Heart right ventricle (tissue), 16 donors: ENCODE measurements around the gene SIDT2. TPM values are rescaled to one million over a fixed set of nuclear protein-coding genes. Genes with fewer than 3 reads are reported as not detected.
"Not testable (repeated sequence)": the region's sequence is repeated elsewhere in the genome, so short reads cannot be mapped to it uniquely, and the experiment has no call there.

Experiments
- ATAC-seq, 8 donors: fragments of 200-7000 bp; cut with Tn5 transposase; one replicate each; pipeline ENCODE4 v1.9.1; 2020; ENCODE audit warnings: mild to moderate bottlenecking in 8 of 8, moderate library complexity in 8 of 8, moderate number of reproducible peaks in 1 of 8
- DNase-seq, 2 donors: peaks; one replicate each; pipeline ENCODE4 v3.0.0-alpha.2; 2020
- H3K27ac ChIP-seq, 10 donors: fragments of 200-600 bp; sonication (generic) in 2 of 10; one replicate each; pipeline versions ENCODE4 v1.5.0 to v1.8.0; 2020 to 2022; ENCODE audit warnings: mild to moderate bottlenecking in 3 of 10
- H3K27me3 ChIP-seq, 7 donors: fragments of 200-600 bp; one replicate each; pipeline ENCODE4 v1.8.0; 2021 to 2022; ENCODE audit warnings: mild to moderate bottlenecking in 2 of 7
- H3K36me3 ChIP-seq, 9 donors: fragments of 200-600 bp; sonication (generic) in 1 of 9; one replicate each; pipeline versions ENCODE4 v1.5.0 to v1.8.0; 2020 to 2022; ENCODE audit warnings: mild to moderate bottlenecking in 2 of 9
- H3K4me1 ChIP-seq, 9 donors: fragments of 200-600 bp; sonication (generic) in 1 of 9; one replicate each; pipeline versions ENCODE4 v1.5.0 to v1.8.0; 2020 to 2022; ENCODE audit warnings: mild to moderate bottlenecking in 4 of 9
- H3K4me3 ChIP-seq, 10 donors: fragments of 200-600 bp; sonication (generic) in 2 of 10; one replicate each; pipeline versions ENCODE4 v1.5.0 to v1.8.0; 2020 to 2022; ENCODE audit warnings: mild to moderate bottlenecking in 7 of 10, moderate library complexity in 2 of 10
- H3K9me3 ChIP-seq, 11 donors: fragments of 200-600 bp in 10 of 11; sonication (generic) in 2 of 11; one replicate each; pipeline versions ENCODE4 v1.5.0 to v1.8.0; 2013 to 2022; ENCODE audit warnings: mild to moderate bottlenecking in 2 of 11, control low read depth in 1 of 11, moderate library complexity in 1 of 11
- CTCF ChIP-seq, 9 donors: fragments of 200-600 bp; sonication (generic) in 2 of 9; IDR thresholded peaks; one replicate each; pipeline versions ENCODE4 v1.5.0 to v1.8.0; 2021 to 2022; ENCODE audit warnings: antibody characterized with exemption in 9 of 9, mild to moderate bottlenecking in 5 of 9, moderate library complexity in 1 of 9
- WGBS, 2 donors: extraction: QIAGEN DNeasy Blood & Tissue Kit; methylation state at CpG; one replicate each; pipeline ENCODE4 v1.1.7; 2013; ENCODE audit warnings: inconsistent platforms in 1 of 2; 5-methylcytosine and 5-hydroxymethylcytosine counted together
- intact Hi-C, 10 donors: fragments of 100-400 bp; cut with DNase I; formaldehyde crosslinking; loops; one replicate each; pipeline versions ENCODE4 v1.11.1 to v1.14.2; 2022
- polyA plus RNA-seq, 2 donors: library from polyadenylated mRNA; stranded (reverse); fragments of 200-250 nt; gene quantifications; one replicate each; pipeline ENCODE4 v1.2.3, GENCODE V29; 2013
- total RNA-seq, 10 donors: library from RNA; stranded (reverse); fragmentation: NEBNext Ultra II Directional in 3 of 10; extraction: Animal tissue kit (Norgen Biotek cat#: 25700) in 3 of 10; gene quantifications; one replicate each; pipeline versions ENCODE4 v1.2.1 to v1.2.4, GENCODE V29; 2021 to 2023
- donor health status: Arrhythmogenic right ventricular cardiomyopathy.
- donor health status: ischemic (EF 13 %, LVEDD 7.1; RV severe dilation, severe dysfunction).
- donor health status: healthy with polysubstance abuse.
- donor health status: DM: no; HTN: yes; CAD: no.
- donor health status: DM: no; HTN: no; CAD: no.
- donor health status: ischemic (EF 25% LVEDD 6.9; RV normal size, moderate dysfunction).
- donor health status: ischemic (EF 25% LVEDD 5.7; RV mildly dilated, moderate dysfunction).
- donor health status: healthy.
- donor health status: DM: yes; HTN: yes; CAD: no.
- donor health status: Ischemic cardiomyopathy.
- donor health status: ischemic (EF 35%, LVEDD 5.7; RV mildly dilated, moderate dysfunction).
- donor health status: nonischemic (EF 11% LVEDD 7.7; RV severe dilation, severe dysfunction).
- donor health status: DM: yes; HTN: yes; CAD: no.
- donor health status: PGD.
- donor health status: ischemic (EF 29% LVEDD 5.4; RV normal size, mild dysfunction).
- donor health status: nonischemic (EF 23%, LVEDD 6.1; RV moderate dilation, normal function).

Gene SIDT2
- total and polyA plus RNA-seq, 12 donors = 13.0 to 33.6 (median 22.0) TPM

- H3K36me3 ChIP-seq = peaks cover 0 to 34% (median 11%) of the 10 kb centered on the region in 9 donors
- peak overlapping the region in 9 of 10 donors; percentile 14 to 92 (median 41) for H3K27ac ChIP-seq
- no peak for DNase-seq
- no peaks in the 10 kb centered on the region for H3K9me3 ChIP-seq
- no peak for TF ChIP-seq CTCF (IDR thresholded peaks at IDR 0.05)
- ATAC-seq = no peak
- peak overlapping the region in 1 of 10 donors; percentile 60 for H3K4me3 ChIP-seq
- H3K4me1 ChIP-seq = peaks cover 0 to 55% (median 23%) of the 10 kb centered on the region in 9 donors
- intact Hi-C loops = loop anchor here in 4 of 10 donors (5.0 kb wide), 1 partner anchor 72 kb away; no protein-coding TSS in a partner anchor
- no peaks in the 10 kb centered on the region for H3K27me3 ChIP-seq
- 69 to 76% methylated on average over 17 of the region's 17 CpGs for WGBS, 2 donors
These were observed 25.9 kb downstream of the SIDT2 start for GRCh38 chr11:117204283-117205080.

- no peaks in the 10 kb centered on the region for H3K9me3 ChIP-seq
- H3K4me3 ChIP-seq = no peak overlapping the region
- no peak for DNase-seq
These were observed 26.8 kb downstream of the SIDT2 start for GRCh38 chr11:117205211-117205818.

GRCh38 chr11:117206111-117206510 is 27.6 kb downstream of the SIDT2 start:
- Histone ChIP-seq H3K27ac (peak overlapping the region in 3 of 10 donors; percentile 19 to 34 (median 31)), H3K4me1 (peaks cover 0 to 45% (median 22%) of the 10 kb centered on the region in 9 donors), H3K36me3 (peaks cover 0 to 50% (median 11%) of the 10 kb centered on the region in 9 donors)
- ATAC-seq = peak in 5 of 8 donors; percentile 1 to 6 (median 2)
- H3K27me3 ChIP-seq, H3K4me3 ChIP-seq, DNase-seq, H3K9me3 ChIP-seq: not testable (repeated sequence)
- 64 to 79% methylated on average over 7 to 8 of the region's 8 CpGs for WGBS, 2 donors
- intact Hi-C loops = loop anchor here in 4 of 10 donors (5.0 kb wide), 1 partner anchor 74 kb away; no protein-coding TSS in a partner anchor

More at GRCh38 chr11:117205211-117205818, 26.8 kb downstream of the SIDT2 start:
- intact Hi-C loops = loop anchor here in 4 of 10 donors (5.0 kb wide), 1 partner anchor 73 kb away; no protein-coding TSS in a partner anchor
- H3K27me3 ChIP-seq = no peaks in the 10 kb centered on the region
- WGBS, 2 donors = 79 to 87% methylated on average over 11 of the region's 11 CpGs
- H3K27ac ChIP-seq = peak overlapping the region in 9 of 10 donors; percentile 11 to 92 (median 41)
- no peak for TF ChIP-seq CTCF (IDR thresholded peaks at IDR 0.05)
- peaks cover 0 to 43% (median 11%) of the 10 kb centered on the region in 9 donors for H3K36me3 ChIP-seq
- no peak for ATAC-seq
- H3K4me1 ChIP-seq = peaks cover 0 to 49% (median 23%) of the 10 kb centered on the region in 9 donors

GRCh38 chr11:117206859-117207258 is 28.3 kb downstream of the SIDT2 start:
- peak in 7 of 8 donors; percentile 16 to 81 (median 49) for ATAC-seq
- peak in 2 of 9 donors; percentile 11 to 23 for TF ChIP-seq CTCF (IDR thresholded peaks at IDR 0.05)
- Histone ChIP-seq H3K36me3 (peaks cover 0 to 57% (median 11%) of the 10 kb centered on the region in 9 donors), H3K4me1 (peaks cover 0 to 38% (median 16%) of the 10 kb centered on the region in 9 donors)
- WGBS, 2 donors = 72 to 82% methylated on average over 6 of the region's 11 CpGs
- H3K9me3 ChIP-seq, H3K4me3 ChIP-seq, H3K27ac ChIP-seq, H3K27me3 ChIP-seq, DNase-seq: not testable (repeated sequence)
- intact Hi-C loops = loop anchor here in 4 of 10 donors (5.0 kb wide), 1 partner anchor 75 kb away; no protein-coding TSS in a partner anchor

- DNase-seq, ATAC-seq, H3K27ac ChIP-seq, H3K9me3 ChIP-seq, H3K27me3 ChIP-seq, H3K4me3 ChIP-seq: not testable (repeated sequence)
- H3K4me1 ChIP-seq = peaks cover 0 to 31% (median 16%) of the 10 kb centered on the region in 9 donors
- 95 to 97% methylated on average over 5 of the region's 5 CpGs for WGBS, 2 donors
- intact Hi-C loops = loop anchor here in 4 of 10 donors (5.0 kb wide), 1 partner anchor 75 kb away; no protein-coding TSS in a partner anchor
- peaks cover 0 to 63% (median 11%) of the 10 kb centered on the region in 9 donors for H3K36me3 ChIP-seq
These were observed 28.9 kb downstream of the SIDT2 start for GRCh38 chr11:117207481-117207880.

GRCh38 chr11:117208710-117209109 is 30.2 kb downstream of the SIDT2 start:
- DNase-seq, ATAC-seq, H3K4me3 ChIP-seq, H3K27me3 ChIP-seq, H3K9me3 ChIP-seq, H3K27ac ChIP-seq: not testable (repeated sequence)
- H3K36me3 ChIP-seq = peaks cover 0 to 66% (median 22%) of the 10 kb centered on the region in 9 donors
- intact Hi-C loops = loop anchor here in 5 of 10 donors (2.0 to 5.0 kb wide), 2 partner anchors 76 kb away; no protein-coding TSS in a partner anchor
- 87 to 90% methylated on average over 9 of the region's 13 CpGs for WGBS, 2 donors
- H3K4me1 ChIP-seq = peaks cover 0 to 20% (median 14%) of the 10 kb centered on the region in 9 donors

- not testable (repeated sequence) for H3K9me3 ChIP-seq, H3K27me3 ChIP-seq, H3K27ac ChIP-seq, H3K4me3 ChIP-seq, DNase-seq, ATAC-seq
- intact Hi-C loops = loop anchor here in 5 of 10 donors (2.0 to 5.0 kb wide), 2 partner anchors 77 kb away; no protein-coding TSS in a partner anchor
- peaks cover 0 to 13% (median 7%) of the 10 kb centered on the region in 9 donors for H3K4me1 ChIP-seq
- H3K36me3 ChIP-seq = peaks cover 0 to 66% (median 26%) of the 10 kb centered on the region in 9 donors
- 93% methylated on average over 7 of the region's 8 CpGs for WGBS, 2 donors
These were observed 31.0 kb downstream of the SIDT2 start for GRCh38 chr11:117209351-117210125.
